ENCODE data around the gene HSD17B7. TPM values are rescaled to one million over a fixed set of nuclear protein-coding genes. Genes with fewer than 3 reads are reported as not detected.

Gene HSD17B7
- total and polyA plus RNA-seq, 2 donors (not counting 1 experiment from before 2014, with no cell fraction given), result 19.8 to 50.4 TPM

GRCh38 chr1:162753001-162753658 is 37.4 kb upstream of the HSD17B7 start:
- Histone ChIP-seq H3K27me3 (ENCODE audit: control insufficient read depth, insufficient read depth, low read length) (no peaks in the 10 kb centered on the region), H2AFZ (ENCODE audit: low read length) (no peak overlapping the region), H3K4me1 (ENCODE audit: control insufficient read depth, extremely low read depth, insufficient read depth, low read length) (peaks cover 5% of the 10 kb centered on the region), H3K4me2 (ENCODE audit: extremely low read depth, insufficient read depth, low read length) (no peak overlapping the region), H3K27ac (ENCODE audit: insufficient read depth, low read length) (no peak overlapping the region), H3K79me2 (ENCODE audit: control insufficient read depth, insufficient read depth, low read length) (peaks cover 3% of the 10 kb centered on the region), H3K9me3 (ENCODE audit: control insufficient read depth, insufficient read depth, low read depth, low read length) (no peaks in the 10 kb centered on the region), H4K20me1 (ENCODE audit: control insufficient read depth, extremely low read depth, insufficient read depth, low read length) (no peaks in the 10 kb centered on the region), H3K4me3 (replicated peaks in 1 of 4; ENCODE audit: control extremely low read depth in 1 of 4, insufficient read depth in 1 of 4, low read depth in 3 of 4, low read length in 4 of 4) (no peak overlapping the region), H3K36me3 (ENCODE audit: control insufficient read depth, insufficient read depth, low read length) (peaks cover 16% of the 10 kb centered on the region), H3K9ac (ENCODE audit: insufficient read depth, low read length) (no peak overlapping the region)
- no peak for DNase-seq (ENCODE audit: low read depth in 2 of 2)
- TF ChIP-seq CTCF (conservative IDR thresholded peaks at IDR 0.05 in 1 of 2, IDR thresholded peaks at IDR 0.05 in 1 of 2; ENCODE audit: low read depth in 1 of 2, low read length in 2 of 2) (no peak), EZH2 (IDR thresholded peaks at IDR 0.05; ENCODE audit: low read length, missing control alignments) (no peak)

GRCh38 chr1:162753998-162754585 is 36.4 kb upstream of the HSD17B7 start:
- Histone ChIP-seq H3K4me1 (ENCODE audit: control insufficient read depth, extremely low read depth, insufficient read depth, low read length) (peaks cover 5% of the 10 kb centered on the region), H3K27ac (ENCODE audit: insufficient read depth, low read length) (no peak overlapping the region), H3K27me3 (ENCODE audit: control insufficient read depth, insufficient read depth, low read length) (no peaks in the 10 kb centered on the region), H2AFZ (ENCODE audit: low read length) (no peak overlapping the region), H3K36me3 (ENCODE audit: control insufficient read depth, insufficient read depth, low read length) (peaks cover 16% of the 10 kb centered on the region), H3K4me2 (ENCODE audit: extremely low read depth, insufficient read depth, low read length) (no peak overlapping the region), H3K79me2 (ENCODE audit: control insufficient read depth, insufficient read depth, low read length) (peaks cover 3% of the 10 kb centered on the region), H3K9ac (ENCODE audit: insufficient read depth, low read length) (no peak overlapping the region), H3K9me3 (ENCODE audit: control insufficient read depth, insufficient read depth, low read depth, low read length) (no peaks in the 10 kb centered on the region), H4K20me1 (ENCODE audit: control insufficient read depth, extremely low read depth, insufficient read depth, low read length) (no peaks in the 10 kb centered on the region), H3K4me3 (replicated peaks in 1 of 4; ENCODE audit: control extremely low read depth in 1 of 4, insufficient read depth in 1 of 4, low read depth in 3 of 4, low read length in 4 of 4) (no peak overlapping the region)
- no peak for DNase-seq (ENCODE audit: low read depth in 2 of 2)
- no peak for TF ChIP-seq EZH2 (IDR thresholded peaks at IDR 0.05; ENCODE audit: low read length, missing control alignments)
- no peak for TF ChIP-seq CTCF (conservative IDR thresholded peaks at IDR 0.05 in 1 of 2, IDR thresholded peaks at IDR 0.05 in 1 of 2; ENCODE audit: low read depth in 1 of 2, low read length in 2 of 2)

- Histone ChIP-seq H3K4me3 (replicated peaks in 1 of 4; ENCODE audit: control extremely low read depth in 1 of 4, insufficient read depth in 1 of 4, low read depth in 3 of 4, low read length in 4 of 4) (no peak overlapping the region), H3K4me1 (ENCODE audit: control insufficient read depth, extremely low read depth, insufficient read depth, low read length) (peaks cover 5% of the 10 kb centered on the region), H3K36me3 (ENCODE audit: control insufficient read depth, insufficient read depth, low read length) (peaks cover 19% of the 10 kb centered on the region), H3K79me2 (ENCODE audit: control insufficient read depth, insufficient read depth, low read length) (peaks cover 3% of the 10 kb centered on the region), H2AFZ (ENCODE audit: low read length) (no peak overlapping the region), H3K4me2 (ENCODE audit: extremely low read depth, insufficient read depth, low read length) (no peak overlapping the region), H3K27me3 (ENCODE audit: control insufficient read depth, insufficient read depth, low read length) (no peaks in the 10 kb centered on the region), H3K9me3 (ENCODE audit: control insufficient read depth, insufficient read depth, low read depth, low read length) (no peaks in the 10 kb centered on the region), H3K9ac (ENCODE audit: insufficient read depth, low read length) (no peak overlapping the region), H4K20me1 (ENCODE audit: control insufficient read depth, extremely low read depth, insufficient read depth, low read length) (no peaks in the 10 kb centered on the region), H3K27ac (ENCODE audit: insufficient read depth, low read length) (no peak overlapping the region)
- no peak for TF ChIP-seq EZH2 (IDR thresholded peaks at IDR 0.05; ENCODE audit: low read length, missing control alignments)
- TF ChIP-seq CTCF (conservative IDR thresholded peaks at IDR 0.05 in 1 of 2, IDR thresholded peaks at IDR 0.05 in 1 of 2; ENCODE audit: low read depth in 1 of 2, low read length in 2 of 2), result no peak
- no peak for DNase-seq (ENCODE audit: low read depth in 2 of 2)
These were observed 35.2 kb upstream of the HSD17B7 start for GRCh38 chr1:162755306-162755705.
